SJSA1 (cell line): ENCODE results near the gene PTPRG. TPM values are rescaled to one million over a fixed set of nuclear protein-coding genes. Genes with fewer than 3 reads are reported as not detected.

Source experiments
- DNase-seq, 2 experiments: peaks; one replicate each; pipeline ENCODE4 v3.0.0-alpha.2; 2015 to 2020; ENCODE audit warnings: low spot score in 2 of 2, low read depth in 1 of 2
- H3K27ac ChIP-seq: fragments of 250-450 bp; sonication (Bioruptor Pico); 2 replicates; pipeline ENCODE4 v1.5.1; 2020; ENCODE audit warnings: mild to moderate bottlenecking, moderate library complexity
- H3K27me3 ChIP-seq: fragments of 250-450 bp; sonication (Bioruptor Pico); replicated peaks from 2 replicates; pipeline ENCODE4 v1.5.1; 2020; ENCODE audit warnings: mild to moderate bottlenecking, moderate library complexity
- H3K36me3 ChIP-seq: fragments of 250-450 bp; sonication (Bioruptor Pico); 2 replicates; pipeline ENCODE4 v1.5.1; 2020; ENCODE audit warnings: mild to moderate bottlenecking
- H3K4me1 ChIP-seq: fragments of 250-450 bp; sonication (Bioruptor Pico); replicated peaks from 2 replicates; pipeline ENCODE4 v1.6.1; 2021; ENCODE audit warnings: mild to moderate bottlenecking
- H3K4me3 ChIP-seq: fragments of 250-450 bp; sonication (Bioruptor Pico); 2 replicates; pipeline ENCODE4 v1.5.1; 2020; ENCODE audit warnings: mild to moderate bottlenecking
- H3K9me3 ChIP-seq: fragments of 250-450 bp; sonication (Bioruptor Pico); replicated peaks from 2 replicates; pipeline ENCODE4 v1.5.1; 2020; ENCODE audit warnings: mild to moderate bottlenecking
- total RNA-seq: library from RNA; depleted of rRNA; stranded (reverse); fragments of >200 nt; shearing (Covaris generic); gene quantifications from 2 replicates; pipeline ENCODE4 v1.2.3, GENCODE V29; 2014

Gene PTPRG
- total RNA-seq, 1 experiment from 2014 or later = 18.5 TPM

GRCh38 chr3:61765157-61765876 is 203.9 kb downstream of the PTPRG start:
- Histone ChIP-seq H3K4me1 (no peaks in the 10 kb centered on the region), H3K27ac (no peak overlapping the region), H3K27me3 (no peaks in the 10 kb centered on the region), H3K9me3 (no peaks in the 10 kb centered on the region), H3K36me3 (no peaks in the 10 kb centered on the region), H3K4me3 (no peak overlapping the region)
- DNase-seq = no peak

GRCh38 chr3:61768284-61769037 is 207.1 kb downstream of the PTPRG start:
- Histone ChIP-seq H3K4me1 (no peaks in the 10 kb centered on the region), H3K27me3 (no peaks in the 10 kb centered on the region), H3K36me3 (no peaks in the 10 kb centered on the region), H3K9me3 (no peaks in the 10 kb centered on the region), H3K4me3 (no peak overlapping the region), H3K27ac (no peak overlapping the region)
- DNase-seq = no peak

GRCh38 chr3:61769266-61769990 is 208.1 kb downstream of the PTPRG start:
- Histone ChIP-seq H3K27ac (no peak overlapping the region), H3K9me3 (no peaks in the 10 kb centered on the region), H3K4me3 (no peak overlapping the region), H3K36me3 (no peaks in the 10 kb centered on the region), H3K27me3 (no peaks in the 10 kb centered on the region), H3K4me1 (no peaks in the 10 kb centered on the region)
- no peak for DNase-seq

- no peak overlapping the region for H3K27ac ChIP-seq
- no peaks in the 10 kb centered on the region for H3K27me3 ChIP-seq
- no peaks in the 10 kb centered on the region for H3K4me1 ChIP-seq
- no peaks in the 10 kb centered on the region for H3K9me3 ChIP-seq
- H3K36me3 ChIP-seq = no peaks in the 10 kb centered on the region
- H3K4me3 ChIP-seq = no peak overlapping the region
- no peak for DNase-seq
Measured at GRCh38 chr3:61771976-61772375, 210.6 kb downstream of the PTPRG start.

- H3K36me3 ChIP-seq = no peaks in the 10 kb centered on the region
- DNase-seq = no peak
- H3K27me3 ChIP-seq = no peaks in the 10 kb centered on the region
- H3K27ac ChIP-seq = no peak overlapping the region
- no peaks in the 10 kb centered on the region for H3K4me1 ChIP-seq
- no peaks in the 10 kb centered on the region for H3K9me3 ChIP-seq
- no peak overlapping the region for H3K4me3 ChIP-seq
Measured at GRCh38 chr3:61772456-61772855, 211.1 kb downstream of the PTPRG start.

GRCh38 chr3:61774279-61774890 is 213.0 kb downstream of the PTPRG start:
- no peak for DNase-seq
- no peak overlapping the region for H3K27ac ChIP-seq
- H3K4me1 ChIP-seq = no peaks in the 10 kb centered on the region
- H3K36me3 ChIP-seq = no peaks in the 10 kb centered on the region
- H3K4me3 ChIP-seq = no peak overlapping the region
- H3K27me3 ChIP-seq = no peaks in the 10 kb centered on the region
- H3K9me3 ChIP-seq = no peaks in the 10 kb centered on the region

- no peaks in the 10 kb centered on the region for H3K27me3 ChIP-seq
- no peak overlapping the region for H3K27ac ChIP-seq
- no peak for DNase-seq
- no peak overlapping the region for H3K4me3 ChIP-seq
- H3K36me3 ChIP-seq = no peaks in the 10 kb centered on the region
- H3K9me3 ChIP-seq = no peaks in the 10 kb centered on the region
- H3K4me1 ChIP-seq = no peaks in the 10 kb centered on the region
Measured at GRCh38 chr3:61776390-61776789, 215.0 kb downstream of the PTPRG start.

GRCh38 chr3:61777483-61777882 is 216.1 kb downstream of the PTPRG start:
- no peak for DNase-seq
- H3K27ac ChIP-seq = no peak overlapping the region
- H3K4me1 ChIP-seq = no peaks in the 10 kb centered on the region
- H3K9me3 ChIP-seq = no peaks in the 10 kb centered on the region
- H3K27me3 ChIP-seq = no peaks in the 10 kb centered on the region
- no peaks in the 10 kb centered on the region for H3K36me3 ChIP-seq
- H3K4me3 ChIP-seq = no peak overlapping the region

GRCh38 chr3:61778095-61778494 is 216.7 kb downstream of the PTPRG start:
- DNase-seq = no peak
- H3K27ac ChIP-seq = no peak overlapping the region
- H3K36me3 ChIP-seq = no peaks in the 10 kb centered on the region
- H3K27me3 ChIP-seq = no peaks in the 10 kb centered on the region
- no peak overlapping the region for H3K4me3 ChIP-seq
- H3K9me3 ChIP-seq = no peaks in the 10 kb centered on the region
- no peaks in the 10 kb centered on the region for H3K4me1 ChIP-seq

- H3K9me3 ChIP-seq = no peaks in the 10 kb centered on the region
- no peaks in the 10 kb centered on the region for H3K4me1 ChIP-seq
- no peaks in the 10 kb centered on the region for H3K36me3 ChIP-seq
- DNase-seq = no peak
- H3K27ac ChIP-seq = no peak overlapping the region
- H3K27me3 ChIP-seq = no peaks in the 10 kb centered on the region
- H3K4me3 ChIP-seq = no peak overlapping the region
Measured at GRCh38 chr3:61780016-61780415, 218.6 kb downstream of the PTPRG start.

- H3K4me1 ChIP-seq = no peaks in the 10 kb centered on the region
- no peak for DNase-seq
- no peak overlapping the region for H3K4me3 ChIP-seq
- no peaks in the 10 kb centered on the region for H3K36me3 ChIP-seq
- H3K9me3 ChIP-seq = no peaks in the 10 kb centered on the region
- H3K27ac ChIP-seq = no peak overlapping the region
- H3K27me3 ChIP-seq = no peaks in the 10 kb centered on the region
Measured at GRCh38 chr3:61780455-61781228, 219.3 kb downstream of the PTPRG start.

GRCh38 chr3:61783993-61784718 is 222.8 kb downstream of the PTPRG start:
- no peak overlapping the region for H3K4me3 ChIP-seq
- H3K27me3 ChIP-seq = no peaks in the 10 kb centered on the region
- H3K4me1 ChIP-seq = no peaks in the 10 kb centered on the region
- no peaks in the 10 kb centered on the region for H3K36me3 ChIP-seq
- H3K9me3 ChIP-seq = no peaks in the 10 kb centered on the region
- H3K27ac ChIP-seq = no peak overlapping the region
- DNase-seq = no peak
